Nephron (organoid): ENCODE results near the gene HGD.

Experiments
- H3K27ac Mint-ChIP-seq, 3 experiments: 2 replicates each; pipeline ENCODE4 v1.8.0; 2020; ENCODE audit warnings: mixed read lengths in 3 of 3, mild to moderate bottlenecking in 2 of 3, moderate library complexity in 1 of 3
- H3K27me3 Mint-ChIP-seq: 2 replicates; pipeline ENCODE4 v1.8.0; 2021; ENCODE audit warnings: low read depth, mild to moderate bottlenecking, moderate library complexity, mixed read lengths
- H3K36me3 Mint-ChIP-seq: 2 replicates; pipeline ENCODE4 v1.8.0; 2020; ENCODE audit warnings: low read depth, mixed read lengths
- H3K4me1 Mint-ChIP-seq: 2 replicates; pipeline ENCODE4 v1.8.0; 2020; ENCODE audit warnings: mixed read lengths
- H3K4me3 Mint-ChIP-seq, 3 experiments: 2 replicates each; pipeline ENCODE4 v1.8.0; 2020; ENCODE audit warnings: mild to moderate bottlenecking in 3 of 3, mixed read lengths in 3 of 3, moderate library complexity in 2 of 3
- H3K9me3 Mint-ChIP-seq: 2 replicates; pipeline ENCODE4 v1.8.0; 2020; ENCODE audit warnings: mixed read lengths
- TF ChIP-seq, protein P1 (sequence below), 3 experiments: fragments of 200-600 bp; sonication (generic); IDR thresholded peaks; one replicate each; pipeline ENCODE4 v1.5.0; 2021; ENCODE audit warnings: antibody characterized with exemption in 3 of 3; ENCODE audit not compliant: unreplicated experiment in 3 of 3

Gene HGD

DNA sequence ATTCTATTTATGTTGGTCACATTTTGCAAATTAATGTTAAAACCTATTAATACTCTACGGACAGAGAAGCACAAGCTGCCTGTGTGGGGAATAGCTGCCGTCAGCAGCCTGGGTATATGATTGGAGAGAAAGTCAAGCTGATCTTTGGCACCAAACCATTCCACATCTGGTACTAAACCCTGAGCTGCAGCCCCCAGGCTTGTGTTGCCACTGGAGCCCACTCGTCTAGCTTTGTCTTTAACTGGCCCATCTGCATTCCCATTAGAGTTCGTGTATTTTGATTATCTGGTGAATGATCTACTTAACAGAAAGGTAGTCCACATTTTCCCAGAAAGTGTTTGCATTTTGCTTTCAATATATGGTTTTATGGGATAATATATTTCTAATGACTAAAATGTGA, 80.5 kb downstream of the HGD start:
- peak overlapping the region in 1 of 3 experiments; percentile 21 for H3K4me3 Mint-ChIP-seq
- H3K9me3 Mint-ChIP-seq, result no peaks in the 10 kb centered on the region
- peaks cover 8% of the 10 kb centered on the region for H3K4me1 Mint-ChIP-seq
- no peaks in the 10 kb centered on the region for H3K27me3 Mint-ChIP-seq
- H3K36me3 Mint-ChIP-seq, result peaks cover 27% of the 10 kb centered on the region
- TF ChIP-seq, protein P1, sequence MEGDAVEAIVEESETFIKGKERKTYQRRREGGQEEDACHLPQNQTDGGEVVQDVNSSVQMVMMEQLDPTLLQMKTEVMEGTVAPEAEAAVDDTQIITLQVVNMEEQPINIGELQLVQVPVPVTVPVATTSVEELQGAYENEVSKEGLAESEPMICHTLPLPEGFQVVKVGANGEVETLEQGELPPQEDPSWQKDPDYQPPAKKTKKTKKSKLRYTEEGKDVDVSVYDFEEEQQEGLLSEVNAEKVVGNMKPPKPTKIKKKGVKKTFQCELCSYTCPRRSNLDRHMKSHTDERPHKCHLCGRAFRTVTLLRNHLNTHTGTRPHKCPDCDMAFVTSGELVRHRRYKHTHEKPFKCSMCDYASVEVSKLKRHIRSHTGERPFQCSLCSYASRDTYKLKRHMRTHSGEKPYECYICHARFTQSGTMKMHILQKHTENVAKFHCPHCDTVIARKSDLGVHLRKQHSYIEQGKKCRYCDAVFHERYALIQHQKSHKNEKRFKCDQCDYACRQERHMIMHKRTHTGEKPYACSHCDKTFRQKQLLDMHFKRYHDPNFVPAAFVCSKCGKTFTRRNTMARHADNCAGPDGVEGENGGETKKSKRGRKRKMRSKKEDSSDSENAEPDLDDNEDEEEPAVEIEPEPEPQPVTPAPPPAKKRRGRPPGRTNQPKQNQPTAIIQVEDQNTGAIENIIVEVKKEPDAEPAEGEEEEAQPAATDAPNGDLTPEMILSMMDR (IDR thresholded peaks at IDR 0.05; ENCODE audit: unreplicated experiment in 3 of 3), result no peak
- peak overlapping the region; percentile 55 to 81 (median 70) for H3K27ac Mint-ChIP-seq

DNA sequence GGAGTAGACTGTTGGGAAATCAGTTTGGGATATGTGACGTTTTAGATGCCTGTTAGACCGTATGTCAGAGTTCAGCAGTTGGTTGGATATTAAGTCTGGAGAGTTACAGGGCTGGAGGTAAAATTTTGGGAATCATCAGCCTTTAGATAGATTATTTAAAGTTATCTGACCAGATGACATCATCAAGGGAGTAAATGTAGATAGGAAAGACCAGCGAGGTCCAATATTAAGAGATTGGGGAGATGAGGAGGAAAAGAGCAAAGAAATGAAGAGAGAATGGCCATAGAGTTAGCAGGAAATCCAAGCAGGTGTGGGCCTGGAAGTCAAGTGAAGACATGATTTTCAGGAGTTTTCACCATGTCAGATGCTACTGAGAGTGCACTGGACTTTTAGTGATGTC, 82.8 kb downstream of the HGD start:
- TF ChIP-seq, protein P1 (IDR thresholded peaks at IDR 0.05; ENCODE audit: unreplicated experiment in 3 of 3), result no peak
- Mint-ChIP-seq H3K4me3 (no peak overlapping the region), H3K4me1 (peaks cover 8% of the 10 kb centered on the region), H3K27ac (no peak overlapping the region), H3K9me3 (no peaks in the 10 kb centered on the region), H3K36me3 (peaks cover 27% of the 10 kb centered on the region), H3K27me3 (no peaks in the 10 kb centered on the region)

DNA sequence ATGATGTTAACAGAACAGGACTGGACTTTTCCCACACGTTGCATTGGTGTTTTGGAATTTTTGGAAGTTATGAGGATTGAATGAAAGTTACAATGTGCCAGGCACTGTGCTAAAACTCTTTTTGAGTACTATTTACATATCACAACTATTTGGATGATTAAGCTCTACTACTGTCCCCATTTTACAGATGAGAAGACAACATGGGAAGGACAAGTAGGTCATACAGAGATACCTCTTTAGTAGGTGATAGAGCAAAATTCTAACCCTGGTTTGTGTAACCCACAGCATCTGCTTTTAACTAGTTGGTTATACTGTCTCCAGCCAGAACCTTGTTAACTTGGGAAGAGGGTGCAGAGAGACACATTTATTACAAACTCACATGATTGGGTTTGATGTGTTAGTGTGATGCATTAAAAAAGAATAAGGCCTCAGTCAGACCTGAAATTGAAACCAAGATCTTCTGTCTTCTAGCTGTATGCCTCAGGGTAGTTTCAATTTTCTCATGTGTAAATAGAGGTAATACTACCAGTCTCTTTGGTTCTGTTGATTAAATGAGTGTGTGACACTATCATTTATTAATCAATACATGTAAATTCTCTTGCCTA, 84.5 kb downstream of the HGD start:
- Mint-ChIP-seq H3K4me3 (no peak overlapping the region), H3K36me3 (peaks cover 19% of the 10 kb centered on the region), H3K27ac (peak overlapping the region; percentile 76 to 98 (median 95)), H3K9me3 (no peaks in the 10 kb centered on the region), H3K27me3 (no peaks in the 10 kb centered on the region), H3K4me1 (peaks cover 8% of the 10 kb centered on the region)
- TF ChIP-seq, protein P1 (IDR thresholded peaks at IDR 0.05; ENCODE audit: unreplicated experiment in 3 of 3), result no peak

DNA sequence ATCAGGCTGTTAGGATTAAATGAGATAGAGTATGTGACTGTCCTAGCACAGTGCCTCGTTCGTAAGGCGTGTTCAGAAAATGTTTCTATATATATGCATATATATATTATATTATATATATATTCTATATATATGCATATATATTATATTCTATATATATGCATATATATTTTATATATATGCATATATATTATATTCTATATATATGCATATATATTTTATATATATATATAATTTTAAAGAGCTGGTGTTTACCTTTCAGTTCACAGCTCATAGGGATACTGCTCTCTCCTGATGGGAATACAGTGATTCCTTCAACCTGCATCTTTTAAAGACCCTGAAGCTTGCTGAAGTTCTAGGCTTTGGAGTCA, 85.2 kb downstream of the HGD start:
- peaks cover 17% of the 10 kb centered on the region for H3K36me3 Mint-ChIP-seq
- peaks cover 8% of the 10 kb centered on the region for H3K4me1 Mint-ChIP-seq
- TF ChIP-seq, protein P1 (IDR thresholded peaks at IDR 0.05; ENCODE audit: unreplicated experiment in 3 of 3), result no peak
- peak overlapping the region; percentile 95 to 99 (median 98) for H3K27ac Mint-ChIP-seq
- H3K4me3 Mint-ChIP-seq, result peak overlapping the region; percentile 89 to 96 (median 92)
- H3K9me3 Mint-ChIP-seq, result no peaks in the 10 kb centered on the region
- no peaks in the 10 kb centered on the region for H3K27me3 Mint-ChIP-seq

DNA sequence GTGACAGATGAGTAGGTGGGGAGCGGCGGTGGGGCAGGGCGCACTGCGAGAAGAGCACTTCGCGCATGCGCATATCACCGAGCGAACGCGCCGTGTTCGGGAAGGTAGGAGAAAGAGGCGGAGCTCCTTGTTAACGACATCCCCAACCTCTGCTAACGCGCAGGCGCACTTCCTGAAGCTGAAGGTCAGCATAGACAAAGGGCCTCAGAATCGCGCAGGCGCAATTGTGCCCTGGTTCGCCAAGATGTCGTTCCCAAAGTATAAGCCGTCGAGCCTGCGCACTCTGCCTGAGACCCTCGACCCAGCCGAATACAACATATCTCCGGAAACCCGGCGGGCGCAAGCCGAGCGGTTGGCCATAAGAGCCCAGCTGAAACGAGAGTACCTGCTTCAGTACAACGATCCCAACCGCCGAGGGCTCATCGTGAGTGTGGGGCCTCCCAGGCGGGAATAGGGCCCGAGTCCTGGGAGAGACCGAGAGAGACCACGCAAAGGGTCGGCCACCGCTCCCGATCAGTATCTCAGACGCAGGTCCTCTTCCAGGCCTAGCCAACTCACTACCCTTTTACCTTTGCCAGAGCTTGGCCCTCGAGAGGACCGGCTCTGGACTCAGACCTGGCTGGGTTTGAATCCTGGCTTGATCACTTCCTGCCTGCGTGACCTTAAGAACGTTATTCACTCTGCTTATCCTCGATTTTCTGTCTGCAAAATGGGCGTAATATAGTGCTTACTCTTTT, 85.8 kb downstream of the HGD start, which contains the start of gene NDUFB4:
TSS of gene NDUFB4 (plus strand) at position 221 of the 737 bp plus-strand sequence. CDS start at position 245, 24 bp downstream.
- H3K9me3 Mint-ChIP-seq, result no peaks in the 10 kb centered on the region

More for the DNA sequence above, 85.8 kb downstream of the HGD start, which contains the start of gene NDUFB4:
- Mint-ChIP-seq H3K27ac (peak within 1 kb of the TSS; percentile 95 to 99 (median 98)), H3K36me3 (peaks cover 13% of the 10 kb centered on the region), H3K4me3 (peak within 1 kb of the TSS; percentile 89 to 96 (median 92)), H3K4me1 (peaks cover 8% of the 10 kb centered on the region), H3K27me3 (no peaks in the 10 kb centered on the region)
- TF ChIP-seq, protein P1 (IDR thresholded peaks at IDR 0.05; ENCODE audit: unreplicated experiment in 3 of 3), result no peak
